GM19463 (cell line): ENCODE data around the gene FAM200A.
"Not testable (repeated sequence)": the region's sequence is repeated elsewhere in the genome, so short reads cannot be mapped to it uniquely, and the experiment has no call there.

Source experiments
- ATAC-seq: cut with Tn5 transposase; IDR thresholded peaks from one replicate; pipeline ENCODE4 v1.9.1; 2021; ENCODE audit warnings: mild to moderate bottlenecking, moderate library complexity; ENCODE audit not compliant: unreplicated experiment

Gene FAM200A

DNA sequence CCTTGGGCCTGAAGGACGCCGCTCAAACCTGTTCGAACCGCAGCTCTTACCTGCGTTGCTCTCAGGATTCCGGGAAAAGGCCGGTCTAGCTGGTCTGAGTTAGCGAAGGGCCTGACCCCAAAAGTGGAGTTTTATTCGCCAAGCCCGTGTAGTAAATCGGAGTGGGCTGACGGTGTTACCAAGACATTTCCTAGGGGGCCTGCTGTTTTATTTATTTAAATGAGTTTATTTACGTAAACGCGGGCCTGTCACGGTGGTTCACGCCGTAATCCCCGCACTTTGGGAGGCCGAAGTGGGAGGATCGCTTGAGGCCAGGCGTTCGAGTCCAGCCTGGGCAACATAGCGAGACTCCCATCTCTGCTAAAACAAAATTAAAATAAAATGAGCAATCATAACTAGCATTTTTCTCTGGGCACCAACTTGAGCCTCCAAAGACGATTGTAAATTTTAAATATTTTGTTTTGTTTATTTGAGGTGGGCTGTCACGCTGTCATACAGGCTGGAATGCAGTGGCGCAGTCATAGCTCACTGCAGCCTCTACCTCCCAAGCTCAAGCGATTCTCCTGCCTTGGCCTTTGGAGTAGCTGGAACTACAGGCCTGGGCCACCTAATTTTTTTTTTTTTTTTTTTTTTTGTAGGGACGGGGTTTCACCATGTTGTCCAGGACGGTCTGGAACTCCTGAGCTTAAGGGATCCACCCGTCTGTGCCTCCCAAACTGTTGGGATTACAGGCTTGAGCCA is 7.4 kb upstream of the FAM200A start:
- ATAC-seq, result no peak

DNA sequence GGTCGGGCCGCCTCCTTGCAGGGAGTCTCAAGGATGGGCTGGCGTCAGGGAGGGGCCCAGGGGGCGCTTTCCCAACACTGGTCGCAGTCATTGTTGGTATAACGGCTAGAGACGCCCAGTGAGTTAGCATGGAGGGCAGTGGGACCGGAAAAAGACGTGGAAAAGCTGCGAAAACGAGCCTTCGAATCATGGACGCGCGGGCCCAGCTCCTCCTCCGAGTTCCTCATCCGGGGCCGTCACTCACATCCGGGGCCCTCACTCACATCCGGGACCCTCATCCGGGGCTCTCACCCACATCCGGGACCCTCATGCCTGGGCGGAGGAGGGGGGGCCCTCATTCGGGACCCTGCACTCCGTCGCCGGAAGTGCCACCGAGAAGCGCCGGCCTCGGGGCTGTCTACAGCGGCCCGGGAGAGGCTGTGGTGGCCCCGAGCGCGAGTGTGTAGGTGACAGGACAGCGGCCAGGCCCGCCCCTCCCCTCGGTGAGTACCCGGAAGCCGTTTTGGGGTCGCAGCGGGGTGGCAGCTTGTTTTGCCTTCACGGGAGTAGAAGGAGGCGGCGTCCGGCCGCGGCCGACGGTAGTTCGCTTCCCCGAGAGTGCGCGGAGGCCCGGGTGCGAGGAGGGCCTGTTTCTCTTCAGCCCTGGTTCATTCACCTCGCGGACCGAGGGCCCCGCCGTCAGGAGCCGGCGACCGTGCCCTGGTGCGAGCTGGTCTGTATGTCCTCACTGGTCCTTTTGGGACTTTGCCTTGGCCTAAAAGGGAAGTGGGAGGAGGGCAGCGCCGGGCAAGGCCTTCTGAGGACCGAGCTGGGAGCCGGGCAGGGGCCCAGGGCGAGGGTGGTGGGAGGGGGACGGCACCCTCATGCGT is 6.6 kb upstream of the FAM200A start, which contains the start of gene ZNF655:
ZNF655 (plus strand) TSS at position 337 of the 869 bp plus-strand sequence. CDS start 1,918 bp downstream, outside the sequence.
- peak; percentile 84 for ATAC-seq

DNA sequence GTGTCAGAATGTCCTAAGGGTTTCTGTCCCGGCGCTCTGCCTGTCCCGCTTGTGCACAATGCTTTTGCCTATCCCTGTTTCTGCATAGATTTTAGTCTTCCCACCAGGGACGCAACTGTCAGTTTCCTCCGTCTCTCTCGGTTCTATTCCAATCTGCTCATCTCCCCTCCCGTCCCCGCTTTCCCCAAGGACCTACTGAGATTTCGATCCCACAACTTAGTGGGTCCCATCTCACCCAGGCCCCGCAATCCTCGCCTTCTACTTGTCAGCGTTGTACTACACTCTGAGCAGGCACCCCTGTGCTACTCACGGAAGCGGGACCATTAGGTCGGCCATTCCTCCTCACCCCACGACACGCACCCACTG is 6.0 kb upstream of the FAM200A start:
- peak; percentile 35 for ATAC-seq

DNA sequence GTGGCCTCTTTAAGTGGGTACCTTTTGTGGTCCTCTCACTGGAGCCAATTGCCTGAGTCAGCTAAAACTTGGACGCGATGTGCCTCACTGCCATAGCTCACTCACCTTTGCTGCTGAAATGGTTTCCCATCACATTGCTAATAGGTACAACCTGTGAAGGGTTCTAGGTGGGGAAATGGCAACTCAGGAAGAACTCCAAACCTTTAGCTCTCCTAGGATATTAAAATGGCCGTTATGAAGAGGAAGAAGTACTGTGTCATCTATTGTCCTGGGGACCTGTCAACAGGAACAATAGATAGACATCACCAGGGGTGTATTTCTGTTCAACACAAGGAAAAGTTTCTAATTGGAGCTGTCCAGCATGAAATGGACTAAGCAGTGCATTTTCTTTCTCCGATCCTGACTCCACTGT is 5.3 kb upstream of the FAM200A start:
- ATAC-seq, result no peak

DNA sequence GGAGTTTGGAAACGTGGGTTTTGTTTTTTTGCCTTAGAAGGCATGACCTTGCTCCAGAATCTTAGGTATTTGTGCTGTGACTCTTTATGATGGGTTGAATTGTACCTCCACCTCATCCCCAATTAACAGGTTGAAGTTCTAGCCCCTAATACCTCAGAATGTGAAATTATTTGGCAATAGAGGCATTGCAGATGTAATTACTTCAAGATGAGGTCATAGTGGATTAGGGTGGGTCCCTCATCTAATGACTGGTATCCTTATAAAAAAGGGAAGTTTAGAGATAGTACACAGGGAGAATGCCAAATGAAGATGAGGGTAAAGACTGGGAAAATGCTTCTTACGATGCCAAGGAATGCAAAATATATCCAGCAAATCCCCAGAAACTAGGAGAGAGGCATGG is 3.0 kb upstream of the FAM200A start:
- no peak for ATAC-seq

DNA sequence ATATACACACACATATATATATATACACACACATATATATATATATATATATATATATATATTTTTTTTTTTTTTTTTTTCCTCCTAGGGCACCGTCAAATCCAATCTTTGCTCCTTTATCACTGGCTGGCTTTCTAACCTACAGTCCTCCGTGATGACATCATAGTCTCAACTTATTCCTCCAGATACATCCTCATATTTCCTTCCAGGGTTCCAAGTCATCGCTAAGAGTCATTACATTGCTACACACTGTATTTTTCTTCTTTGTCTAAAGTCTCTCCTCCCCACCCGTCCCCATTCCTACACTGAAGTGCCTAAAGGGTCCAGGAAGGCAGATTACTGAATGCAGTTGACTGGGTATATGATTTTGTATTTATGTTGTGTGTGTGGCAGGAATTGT is 1.1 kb upstream of the FAM200A start:
- no peak for ATAC-seq

DNA sequence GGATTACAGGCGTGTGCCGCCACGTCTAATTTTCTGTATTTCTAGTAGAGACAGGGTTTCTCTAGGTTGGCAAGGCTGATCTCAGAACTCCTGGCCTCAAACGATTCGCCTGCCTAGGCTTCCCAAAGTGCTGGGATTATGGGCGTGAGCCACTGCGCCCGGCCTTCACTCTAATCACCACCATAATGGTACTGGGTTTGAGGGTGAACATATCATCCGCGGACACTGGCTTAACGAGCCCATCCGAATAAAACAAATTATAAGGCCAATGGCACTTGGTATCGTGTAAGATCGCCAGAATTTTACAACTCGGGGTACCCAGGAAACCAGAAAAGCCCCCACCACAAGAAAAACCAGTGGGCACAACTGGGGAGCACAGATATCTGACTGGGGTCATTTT is 580 bp downstream of the FAM200A start:
- no peak for ATAC-seq

DNA sequence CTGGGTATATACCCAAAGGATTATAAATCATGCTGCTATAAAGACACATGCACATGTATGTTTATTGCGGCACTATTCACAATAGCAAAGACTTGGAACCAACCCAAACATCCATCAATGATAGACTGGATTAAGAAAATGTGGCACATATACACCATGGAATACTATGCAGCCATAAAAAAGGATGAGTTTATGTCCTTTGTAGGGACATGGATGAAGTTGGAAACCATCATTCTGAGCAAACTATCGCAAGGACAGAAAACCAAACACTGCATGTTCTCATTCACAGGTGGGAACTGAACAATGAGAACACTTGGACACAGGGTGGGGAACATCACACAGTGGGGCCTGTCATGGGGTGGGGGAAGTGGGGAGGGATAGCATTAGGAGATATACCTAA is 2.4 kb downstream of the FAM200A start:
- not testable (repeated sequence) for ATAC-seq

DNA sequence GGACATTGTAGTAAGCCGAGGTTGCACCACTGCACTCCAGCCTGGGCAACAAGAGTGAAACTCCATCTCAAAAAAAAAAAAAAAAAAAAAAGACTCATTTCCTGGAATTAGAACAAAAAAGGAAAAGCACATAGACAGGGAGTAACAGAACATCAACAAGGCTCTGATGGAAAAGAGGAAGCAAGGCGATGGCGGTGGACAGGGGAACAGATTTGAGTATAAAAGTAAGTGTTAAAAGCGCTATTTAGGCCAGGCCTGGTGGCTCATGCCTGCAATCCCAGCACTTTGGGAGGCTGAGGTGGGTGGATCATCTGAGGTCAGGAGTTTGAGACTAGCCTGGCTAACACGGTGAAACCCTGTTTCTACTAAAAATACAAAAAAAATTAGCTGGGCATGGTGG is 6.6 kb downstream of the FAM200A start:
- ATAC-seq, result not testable (repeated sequence)

DNA sequence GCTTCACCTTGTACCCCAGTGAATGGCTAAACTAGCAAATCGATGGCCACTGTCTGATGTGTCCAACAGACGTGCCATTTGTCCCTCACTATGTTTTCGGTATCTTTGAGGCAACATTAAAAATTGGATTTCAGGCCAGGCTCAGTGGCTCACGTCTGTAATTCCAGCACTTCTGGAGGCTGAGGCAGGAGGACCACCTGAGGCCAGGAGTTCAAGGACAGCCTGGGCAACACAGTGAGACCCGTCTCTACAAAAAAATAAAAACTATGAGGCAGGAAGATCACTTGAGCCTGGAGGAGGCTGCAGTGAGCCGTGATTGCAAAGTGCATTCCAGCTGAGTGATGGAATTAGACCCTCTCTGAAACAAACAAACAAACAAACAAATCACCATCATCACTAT is 8.0 kb downstream of the FAM200A start:
- ATAC-seq, result no peak

DNA sequence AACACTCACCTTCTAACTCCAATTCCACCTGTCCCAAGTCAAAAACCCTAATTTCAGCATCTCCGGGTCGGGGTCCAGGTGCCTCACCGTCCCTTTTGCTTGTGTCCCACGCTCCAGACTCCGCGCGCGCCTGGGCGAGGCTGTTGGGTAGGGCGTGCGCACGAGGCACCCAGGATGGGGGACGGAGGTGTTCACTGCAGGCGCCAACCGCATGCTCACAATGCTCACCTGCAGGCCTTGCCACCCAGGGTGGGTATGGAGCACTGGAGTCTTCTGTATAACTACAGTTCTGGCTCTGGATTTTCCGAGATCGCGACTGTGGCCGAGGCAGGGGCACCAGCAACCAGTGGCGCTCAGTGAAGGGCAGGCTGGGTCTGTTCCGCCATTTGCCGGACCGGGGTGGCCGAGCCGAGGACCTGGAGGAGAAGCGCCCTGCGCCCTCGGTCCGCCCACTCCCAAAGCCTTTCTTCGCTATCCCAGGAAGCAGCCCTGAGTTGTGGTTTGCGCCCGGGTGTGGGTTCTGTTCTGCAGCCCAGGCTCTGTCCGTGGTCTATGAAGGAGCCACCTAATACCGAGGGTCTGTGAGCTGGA is 8.7 kb downstream of the FAM200A start:
- ATAC-seq, result no peak

DNA sequence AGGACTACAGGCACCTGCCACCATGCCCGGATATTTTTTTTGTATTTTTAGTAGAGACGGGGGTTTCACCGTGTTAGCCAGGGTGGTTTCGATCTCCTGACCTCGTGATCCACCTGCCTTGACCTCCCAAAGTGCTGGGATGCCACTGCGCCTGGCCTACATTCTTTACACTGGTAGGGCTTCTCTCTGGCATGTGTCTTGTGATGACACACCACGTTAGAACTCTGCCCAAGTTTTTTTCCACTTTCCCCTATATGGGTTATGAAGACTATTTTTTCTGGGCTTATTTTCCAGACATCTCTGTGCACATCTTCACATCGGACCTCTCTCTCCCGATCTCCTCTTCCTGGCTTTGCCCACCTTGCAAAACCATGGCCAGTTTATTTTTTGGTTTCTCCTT is 10.7 kb downstream of the FAM200A start:
- no peak for ATAC-seq

DNA sequence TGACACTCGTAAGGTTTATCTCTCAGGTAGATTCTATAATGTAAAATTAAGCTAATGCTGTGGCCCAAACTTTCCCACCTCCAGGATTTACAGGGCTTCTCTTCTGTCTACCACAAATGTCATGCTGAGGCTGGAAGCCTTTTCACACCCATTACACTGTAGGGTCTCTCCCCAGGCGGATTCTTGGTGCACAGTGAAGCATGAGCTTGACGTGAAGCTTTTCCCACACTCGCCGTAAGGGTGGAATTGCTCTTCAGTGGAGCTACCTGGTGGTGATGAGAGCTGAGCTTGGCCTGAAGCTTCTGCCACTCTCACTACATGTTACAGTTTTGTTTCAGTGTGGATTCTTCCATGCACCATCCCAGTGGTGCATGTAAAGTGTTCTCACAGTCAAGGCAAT is 11.4 kb downstream of the FAM200A start:
- no peak for ATAC-seq

DNA sequence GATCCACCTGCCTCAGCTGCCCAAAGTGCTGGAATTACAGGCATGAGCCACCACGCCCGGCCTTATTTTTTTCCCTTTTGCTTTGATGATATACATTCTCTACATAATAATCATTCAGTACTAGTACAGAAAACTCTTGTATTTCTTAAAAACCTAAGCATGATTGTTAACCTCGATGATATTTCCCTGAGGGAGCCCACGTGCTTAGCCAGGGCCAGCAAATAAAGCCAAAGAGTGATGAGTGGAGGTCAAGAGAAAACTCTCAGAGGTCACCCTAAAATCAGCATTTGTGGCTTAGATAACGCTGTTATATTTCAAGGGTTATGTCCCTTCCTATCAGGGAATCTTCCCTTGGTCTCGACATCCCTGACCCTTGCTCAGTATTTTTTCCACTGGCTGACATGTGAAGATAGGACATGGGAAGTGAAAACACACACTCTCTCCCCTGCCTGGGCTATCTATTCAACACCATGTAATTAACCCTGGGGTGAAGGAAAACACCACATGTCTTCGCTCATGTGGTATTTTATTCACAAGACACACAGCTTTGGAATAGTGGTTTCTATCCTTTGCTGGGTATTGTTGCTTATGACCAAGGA is 12.6 kb downstream of the FAM200A start:
- no peak for ATAC-seq

DNA sequence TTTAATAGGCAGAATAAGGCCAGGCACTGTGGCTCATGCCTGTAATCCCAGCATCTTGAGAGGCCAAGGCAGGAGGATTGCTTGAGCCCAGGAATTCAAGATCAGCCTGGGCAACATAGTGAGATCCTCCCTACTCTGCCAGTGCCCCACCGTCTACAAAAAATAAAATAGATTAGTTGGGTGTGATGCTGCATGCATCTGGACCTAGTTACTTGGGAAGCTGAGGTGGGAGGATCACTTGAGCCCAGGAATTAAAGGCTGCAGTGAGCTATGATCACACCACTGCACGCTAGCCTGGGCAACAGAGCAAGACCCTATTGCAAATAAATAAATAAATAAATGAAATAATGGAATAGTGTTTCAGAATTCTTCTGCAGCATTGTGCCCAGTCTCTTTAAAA is 16.2 kb downstream of the FAM200A start:
- ATAC-seq, result no peak

DNA sequence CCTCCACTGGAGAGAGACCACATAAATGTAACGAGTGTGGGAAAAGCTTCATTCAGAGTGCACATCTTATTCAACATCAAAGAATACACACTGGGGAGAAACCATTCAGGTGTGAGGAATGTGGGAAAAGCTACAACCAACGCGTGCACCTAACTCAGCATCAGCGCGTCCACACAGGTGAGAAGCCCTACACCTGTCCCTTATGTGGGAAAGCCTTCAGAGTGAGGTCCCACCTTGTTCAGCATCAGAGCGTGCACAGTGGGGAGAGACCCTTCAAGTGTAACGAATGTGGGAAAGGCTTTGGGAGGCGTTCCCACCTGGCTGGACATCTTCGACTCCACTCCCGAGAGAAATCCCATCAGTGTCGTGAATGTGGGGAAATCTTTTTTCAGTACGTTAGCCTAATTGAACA is 20.6 kb downstream of the FAM200A start:
- no peak for ATAC-seq

DNA sequence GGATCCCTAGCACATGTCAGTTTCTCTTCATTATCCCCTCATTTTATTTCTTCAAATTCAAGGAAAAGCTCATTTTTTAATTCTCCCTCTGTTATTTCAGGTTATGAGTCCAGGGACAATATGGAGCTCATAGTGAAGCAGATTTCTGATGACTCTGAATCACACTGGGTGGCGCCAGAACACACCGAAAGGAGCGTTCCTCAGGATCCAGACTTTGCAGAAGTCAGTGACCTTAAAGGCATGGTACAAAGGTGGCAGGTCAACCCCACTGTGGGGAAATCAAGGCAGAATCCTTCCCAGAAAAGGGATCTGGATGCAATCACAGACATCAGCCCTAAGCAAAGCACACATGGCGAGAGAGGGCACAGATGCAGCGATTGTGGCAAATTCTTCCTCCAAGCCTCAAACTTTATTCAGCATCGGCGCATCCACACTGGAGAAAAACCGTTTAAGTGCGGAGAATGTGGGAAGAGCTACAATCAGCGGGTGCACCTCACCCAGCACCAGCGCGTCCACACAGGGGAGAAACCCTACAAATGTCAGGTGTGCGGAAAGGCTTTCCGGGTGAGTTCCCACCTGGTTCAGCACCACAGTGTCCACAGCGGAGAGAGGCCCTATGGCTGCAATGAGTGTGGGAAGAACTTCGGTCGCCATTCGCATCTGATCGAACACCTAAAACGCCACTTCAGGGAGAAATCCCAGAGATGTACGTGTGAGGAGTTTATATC is 26.0 kb downstream of the FAM200A start:
- no peak for ATAC-seq

DNA sequence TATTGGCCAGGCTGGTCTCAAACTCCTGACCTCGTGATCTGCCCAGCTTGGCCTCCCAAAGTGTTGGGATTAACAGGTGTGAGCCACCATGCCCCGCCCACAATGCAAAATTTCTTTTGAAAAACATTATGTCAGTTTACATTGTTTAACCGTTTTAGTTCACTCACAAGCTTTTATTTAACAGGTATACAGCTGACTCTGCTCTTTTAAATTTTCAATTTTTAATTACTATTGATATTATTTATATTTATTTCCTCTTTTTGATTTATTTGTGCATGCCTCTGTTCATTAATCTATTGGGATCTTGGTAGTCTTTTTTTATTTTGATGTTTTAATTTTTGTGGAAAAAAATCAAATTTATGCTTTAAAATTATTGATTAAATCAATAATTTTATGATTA is 30.5 kb downstream of the FAM200A start:
- no peak for ATAC-seq

DNA sequence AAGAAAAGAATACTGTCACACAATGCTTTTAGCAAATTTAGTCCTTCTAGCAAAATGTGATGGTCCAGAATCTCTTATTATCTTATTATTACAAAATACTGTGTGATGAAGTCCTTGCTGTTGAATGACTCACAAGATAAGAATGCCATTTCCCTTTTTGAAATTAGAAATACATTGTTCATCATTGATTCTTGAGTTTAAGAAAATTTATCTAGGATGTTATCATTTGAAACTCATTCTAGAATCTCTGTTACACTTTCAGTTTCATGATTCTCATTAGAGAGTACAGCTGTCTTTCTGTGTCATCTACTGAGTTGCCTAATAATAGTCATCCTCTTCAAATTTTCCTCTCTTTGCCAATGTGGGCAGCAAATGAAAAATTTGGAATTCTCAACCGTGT is 37.9 kb downstream of the FAM200A start:
- no peak for ATAC-seq

DNA sequence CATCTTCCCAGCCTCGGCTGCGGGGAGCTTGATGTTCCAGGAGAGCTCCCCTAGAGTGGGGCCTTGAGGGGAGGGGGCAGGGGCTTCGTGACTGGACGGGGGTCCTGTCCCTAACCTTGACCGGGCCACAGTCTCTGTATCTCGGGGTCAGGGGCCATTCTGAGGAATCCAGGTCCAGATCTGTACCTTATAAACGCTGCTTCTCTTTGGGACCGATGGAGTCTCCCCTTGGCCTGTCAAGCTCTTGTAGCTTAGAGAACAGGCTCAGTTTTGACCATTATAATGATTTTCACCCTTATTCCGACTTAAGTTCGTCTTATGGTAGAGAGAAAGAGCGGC is 46.6 kb downstream of the FAM200A start:
- ATAC-seq, result no peak
